CD14-positive monocyte (primary cell): ENCODE results near the gene NUP93. TPM values are rescaled to one million over a fixed set of nuclear protein-coding genes. Genes with fewer than 3 reads are reported as not detected.

Experiments
- DNase-seq, 3 donors: peaks; one replicate each; pipeline ENCODE4 v3.0.0-alpha.2; 2011 to 2022
- H2AFZ ChIP-seq: 2 replicates; pipeline ENCODE4 v1.6.0; 2012; ENCODE audit warnings: mild to moderate bottlenecking, low read depth, low read length, inconsistent platforms; ENCODE audit not compliant: insufficient read depth, poor library complexity, severe bottlenecking
- H3K27ac ChIP-seq, 2 donors: 1 replicate in 1 of 2; 2 replicates in 1 of 2; pipeline ENCODE4 v1.5.1; 2012 to 2013; ENCODE audit warnings: low read length in 2 of 2, control low read depth in 1 of 2, inconsistent platforms in 1 of 2, low read depth in 1 of 2, mild to moderate bottlenecking in 1 of 2
- H3K27me3 ChIP-seq, 2 donors: one replicate each; pipeline versions ENCODE4 v1.6.0 to v1.6.1; 2011 to 2013; ENCODE audit warnings: low read length in 2 of 2; ENCODE audit not compliant: control insufficient read depth in 2 of 2, insufficient read depth in 2 of 2
- H3K36me3 ChIP-seq, 2 donors: replicated peaks in 1 of 2; 1 replicate in 1 of 2; 2 replicates in 1 of 2; pipeline versions ENCODE4 v1.5.1 to v1.6.1; 2012 to 2013; ENCODE audit warnings: low read length in 2 of 2, control low read depth in 1 of 2, inconsistent platforms in 1 of 2, mild to moderate bottlenecking in 1 of 2; ENCODE audit not compliant: insufficient read depth in 2 of 2, control insufficient read depth in 1 of 2
- H3K4me1 ChIP-seq, 2 donors: 1 replicate in 1 of 2; 2 replicates in 1 of 2; pipeline versions ENCODE4 v1.5.1 to v1.6.1; 2012 to 2013; ENCODE audit warnings: low read length in 2 of 2, control low read depth in 1 of 2, inconsistent platforms in 1 of 2, mild to moderate bottlenecking in 1 of 2, moderate library complexity in 1 of 2; ENCODE audit not compliant: insufficient read depth in 2 of 2, control insufficient read depth in 1 of 2
- H3K4me2 ChIP-seq: replicated peaks from 2 replicates; pipeline ENCODE3; 2012; ENCODE audit warnings: low read length, moderate library complexity, mild to moderate bottlenecking; ENCODE audit not compliant: poor library complexity, severe bottlenecking; ENCODE audit errors: extremely low read depth
- H3K4me3 ChIP-seq, 3 experiments: fragments of 200-600 bp in 1 of 3; sonication (generic) in 1 of 3; replicated peaks in 1 of 3; 1 replicate in 2 of 3; 2 replicates in 1 of 3; pipeline ENCODE4 v1.5.1; 2011 to 2013; ENCODE audit warnings: low read length in 3 of 3, mild to moderate bottlenecking in 3 of 3, control low read depth in 2 of 3, low read depth in 2 of 3, inconsistent platforms in 1 of 3, moderate library complexity in 1 of 3
- H3K79me2 ChIP-seq: 2 replicates; pipeline ENCODE4 v1.6.0; 2012; ENCODE audit warnings: mild to moderate bottlenecking, control low read depth, inconsistent platforms, low read length, moderate library complexity; ENCODE audit not compliant: insufficient read depth
- H3K9ac ChIP-seq: 2 replicates; pipeline ENCODE4 v1.6.0; 2017; ENCODE audit warnings: low read length, mild to moderate bottlenecking; ENCODE audit not compliant: insufficient read depth, poor library complexity, severe bottlenecking
- H3K9me3 ChIP-seq, 2 donors: replicated peaks in 1 of 2; 1 replicate in 1 of 2; 2 replicates in 1 of 2; pipeline versions ENCODE4 v1.5.1 to v1.6.1; 2012 to 2013; ENCODE audit warnings: low read length in 2 of 2, control low read depth in 1 of 2; ENCODE audit not compliant: control insufficient read depth in 1 of 2, insufficient read depth in 1 of 2
- H4K20me1 ChIP-seq: 2 replicates; pipeline ENCODE4 v1.6.0; 2012; ENCODE audit warnings: mild to moderate bottlenecking, low read length, control low read depth, moderate library complexity; ENCODE audit not compliant: insufficient read depth
- H3K27ac Mint-ChIP-seq, 7 donors: one replicate each; pipeline ENCODE4 v1.8.0; 2020; ENCODE audit warnings: mild to moderate bottlenecking in 7 of 7, mixed read lengths in 7 of 7, moderate library complexity in 6 of 7, inconsistent platforms in 2 of 7
- H3K27me3 Mint-ChIP-seq, 3 donors: one replicate each; pipeline ENCODE4 v1.8.0; 2021 to 2022; ENCODE audit warnings: low read depth in 3 of 3, mild to moderate bottlenecking in 3 of 3, mixed read lengths in 3 of 3, moderate library complexity in 3 of 3, inconsistent platforms in 1 of 3
- H3K36me3 Mint-ChIP-seq, 2 donors: one replicate each; pipeline ENCODE4 v1.8.0; 2020; ENCODE audit warnings: mixed read lengths in 2 of 2, inconsistent platforms in 1 of 2, mild to moderate bottlenecking in 1 of 2
- H3K4me1 Mint-ChIP-seq: one replicate; pipeline ENCODE4 v1.8.0; 2020; ENCODE audit warnings: mild to moderate bottlenecking, mixed read lengths
- H3K4me3 Mint-ChIP-seq, 2 donors: one replicate each; pipeline ENCODE4 v1.8.0; 2020; ENCODE audit warnings: mild to moderate bottlenecking in 2 of 2, mixed read lengths in 2 of 2, moderate library complexity in 1 of 2
- H3K9me3 Mint-ChIP-seq, 7 donors: one replicate each; pipeline ENCODE4 v1.8.0; 2020 to 2022; ENCODE audit warnings: mixed read lengths in 7 of 7, mild to moderate bottlenecking in 6 of 7, moderate library complexity in 6 of 7, inconsistent platforms in 2 of 7
- CTCF ChIP-seq: fragments of 200-600 bp; IDR thresholded peaks from one replicate; pipeline ENCODE4 v1.8.0; 2022; ENCODE audit warnings: antibody characterized with exemption, mild to moderate bottlenecking
- WGBS: methylation state at CpG from one replicate; pipeline ENCODE4 v1.1.5; 2013; ENCODE audit warnings: missing lambda C conversion rate; ENCODE audit not compliant: insufficient coverage; 5-methylcytosine and 5-hydroxymethylcytosine counted together
- intact Hi-C, 2 donors: fragments of 100-400 bp; cut with micrococcal nuclease; formaldehyde crosslinking; loops; one replicate each; pipeline versions ENCODE4 v1.15.0 to v1.15.1; 2023
- polyA plus RNA-seq, 3 donors: library from polyadenylated mRNA; depleted of rRNA in 1 of 3; unstranded in 2 of 3; stranded (reverse) in 1 of 3; fragments of 300-500 nt in 2 of 3; fragments of >200 nt in 1 of 3; fragmentation: Illumina TruSeq in 2 of 3; gene quantifications; 1 replicate in 2 of 3; 2 replicates in 1 of 3; pipeline ENCODE4 v1.2.3, GENCODE V29; 2012 to 2021

Gene NUP93
- polyA plus RNA-seq, 3 donors, result 46.6 to 77.7 (median 59.4) TPM

GRCh38 chr16:56741399-56741798, 11.5 kb downstream of the NUP93 start:
- no peak overlapping the region for H3K9ac ChIP-seq
- H2AFZ ChIP-seq, result no peak overlapping the region
- H3K9me3 Mint-ChIP-seq, result no peaks in the 10 kb centered on the region
- no peak overlapping the region for H3K27ac ChIP-seq
- H3K27me3 ChIP-seq, result no peaks in the 10 kb centered on the region
- H3K4me1 ChIP-seq, result peaks cover 0 to 9% of the 10 kb centered on the region in 2 donors
- WGBS, result no CpG with 5 or more reads among the region's 2 CpGs
- TF ChIP-seq CTCF, result no peak
- no peaks in the 10 kb centered on the region for H3K9me3 ChIP-seq
- no peak for DNase-seq
- H3K36me3 ChIP-seq, result no peaks in the 10 kb centered on the region
- intact Hi-C loops, result no loop called here
- no peak overlapping the region for H3K4me3 ChIP-seq
- H3K27ac Mint-ChIP-seq, result peak overlapping the region in 1 of 7 donors; percentile 10
- H3K27me3 Mint-ChIP-seq, result no peaks in the 10 kb centered on the region
- H3K79me2 ChIP-seq, result peaks cover 72% of the 10 kb centered on the region
- peaks cover 19% of the 10 kb centered on the region for H3K4me1 Mint-ChIP-seq
- H3K4me2 ChIP-seq, result no peak overlapping the region
- H3K4me3 Mint-ChIP-seq, result no peak overlapping the region
- H4K20me1 ChIP-seq, result peaks cover 62% of the 10 kb centered on the region
- H3K36me3 Mint-ChIP-seq, result peaks cover 6 to 14% of the 10 kb centered on the region in 2 donors

- Mint-ChIP-seq H3K9me3 (no peaks in the 10 kb centered on the region), H3K27me3 (no peaks in the 10 kb centered on the region), H3K4me1 (peaks cover 19% of the 10 kb centered on the region), H3K36me3 (peaks cover 2 to 10% of the 10 kb centered on the region in 2 donors), H3K27ac (peak overlapping the region in 4 of 7 donors; percentile 10 to 50 (median 23)), H3K4me3 (no peak overlapping the region)
- H4K20me1 ChIP-seq, result peaks cover 57% of the 10 kb centered on the region
- intact Hi-C loops, result no loop called here
- no peak overlapping the region for H3K4me2 ChIP-seq
- H3K36me3 ChIP-seq, result no peaks in the 10 kb centered on the region
- peak overlapping the region in 1 of 2 donors; percentile 45 for H3K27ac ChIP-seq
- peaks cover 70% of the 10 kb centered on the region for H3K79me2 ChIP-seq
- 50% methylated on average over 1 of the region's 5 CpGs for WGBS
- peaks cover 0 to 8% of the 10 kb centered on the region in 2 donors for H3K4me1 ChIP-seq
- no peak overlapping the region for H3K4me3 ChIP-seq
- H3K27me3 ChIP-seq, result no peaks in the 10 kb centered on the region
- no peak for TF ChIP-seq CTCF
- H3K9ac ChIP-seq, result no peak overlapping the region
- DNase-seq, result no peak
- no peaks in the 10 kb centered on the region for H3K9me3 ChIP-seq
- no peak overlapping the region for H2AFZ ChIP-seq
These were observed 12.4 kb downstream of the NUP93 start for GRCh38 chr16:56742030-56742984.
